PC-3 (cell line): ENCODE measurements around the gene MAP3K3. TPM values are rescaled to one million over a fixed set of nuclear protein-coding genes. Genes with fewer than 3 reads are reported as not detected.

Experiments
- ATAC-seq: fragments of 200-7000 bp; cut with Tn5 transposase; 2 replicates; pipeline ENCODE4 v1.9.1; 2020; ENCODE audit warnings: mild to moderate bottlenecking, moderate library complexity
- BruUV-seq: library from RNA; stranded (reverse); fragments of 400-500 nt; replicated peaks from 2 replicates; lab custom pipeline; 2021; lab: Mats Ljungman, UMichigan
- CTCF ChIA-PET: fragments of 300-600 bp; sonication (Branson Sonifier 250); formaldehyde crosslinking; loops from one replicate; lab custom pipeline; 2022; ENCODE audit warnings: antibody characterized with exemption; lab: Charles Lee
- POLR2A ChIA-PET: fragments of 300-600 bp; sonication (Branson Sonifier 250); formaldehyde crosslinking; loops from one replicate; lab custom pipeline; 2022; ENCODE audit warnings: antibody characterized with exemption; ENCODE audit not compliant: unreplicated experiment; lab: Charles Lee
- DNase-seq: peaks from one replicate; pipeline ENCODE4 v3.0.0-alpha.2; 2015
- H2AFZ ChIP-seq: fragments of 300-600 bp; sonication (generic); 2 replicates; pipeline ENCODE4 v1.6.0; 2016; ENCODE audit warnings: antibody characterized with exemption, low read length
- H3F3A ChIP-seq: fragments of 300-600 bp; sonication (generic); one replicate; pipeline ENCODE4 v1.6.0; 2017; ENCODE audit warnings: antibody characterized with exemption, low read length, control low read depth, mild to moderate bottlenecking; ENCODE audit not compliant: unreplicated experiment
- H3K27ac ChIP-seq: fragments of 300-600 bp; sonication (generic); 2 replicates; pipeline ENCODE4 v1.5.1; 2016; ENCODE audit warnings: mild to moderate bottlenecking, low read length
- H3K27me3 ChIP-seq: fragments of 300-600 bp; sonication (generic); 2 replicates; pipeline ENCODE4 v1.6.1; 2016; ENCODE audit warnings: low read length, mixed read lengths
- H3K36me3 ChIP-seq: fragments of 300-600 bp; sonication (generic); 2 replicates; pipeline ENCODE4 v1.6.1; 2016; ENCODE audit warnings: low read depth, mixed run types, low read length, mixed read lengths
- H3K4me1 ChIP-seq: fragments of 300-600 bp; sonication (generic); 2 replicates; pipeline ENCODE4 v1.5.1; 2016; ENCODE audit warnings: low read length; ENCODE audit not compliant: insufficient read depth
- H3K4me2 ChIP-seq: fragments of 300-600 bp; sonication (generic); 2 replicates; pipeline ENCODE4 v1.6.0; 2016; ENCODE audit warnings: low read length
- H3K4me3 ChIP-seq: fragments of 300-600 bp; sonication (generic); 2 replicates; pipeline ENCODE4 v1.5.1; 2016; ENCODE audit warnings: mild to moderate bottlenecking, low read length, mixed read lengths
- H3K79me2 ChIP-seq: fragments of 300-600 bp; sonication (generic); 2 replicates; pipeline ENCODE4 v1.6.1; 2017; ENCODE audit warnings: low read length, mixed read lengths
- H3K9ac ChIP-seq: fragments of 300-600 bp; sonication (generic); 2 replicates; pipeline ENCODE4 v1.6.0; 2016; ENCODE audit warnings: mild to moderate bottlenecking, low read length
- H3K9me2 ChIP-seq: fragments of 300-600 bp; sonication (generic); replicated peaks from 2 replicates; pipeline ENCODE4 v1.6.1; 2016; ENCODE audit warnings: mixed run types, low read length, mixed read lengths
- H3K9me3 ChIP-seq: fragments of 300-600 bp; sonication (generic); 2 replicates; pipeline ENCODE4 v1.6.1; 2016; ENCODE audit warnings: low read length, mixed read lengths
- H4K20me1 ChIP-seq: fragments of 300-600 bp; sonication (generic); 2 replicates; pipeline ENCODE4 v1.6.1; 2016; ENCODE audit warnings: low read length, mixed read lengths
- CTCF ChIP-seq: fragments of 300-600 bp; sonication (generic); conservative IDR thresholded peaks from 2 replicates; pipeline ENCODE4 v1.5.1; 2017; ENCODE audit warnings: antibody characterized with exemption, low read depth, mild to moderate bottlenecking, low read length
- EZH2 ChIP-seq: fragments of 300-600 bp; sonication (generic); IDR thresholded peaks from one replicate; pipeline ENCODE4 v1.6.1; 2017; ENCODE audit warnings: antibody characterized with exemption, mild to moderate bottlenecking, low read length; ENCODE audit not compliant: unreplicated experiment
- EZH2phosphoT487 ChIP-seq: fragments of 300-600 bp; sonication (generic); IDR thresholded peaks from 2 replicates; pipeline ENCODE4 v1.6.1; 2018; ENCODE audit warnings: mild to moderate bottlenecking, antibody characterized with exemption, low read length, borderline replicate concordance
- intact Hi-C: fragments of 100-400 bp; cut with micrococcal nuclease; formaldehyde crosslinking; loops from 2 replicates; pipeline ENCODE4 v1.9.0; 2023
- total RNA-seq: library from RNA; depleted of rRNA; stranded (reverse); fragments of >200 nt; gene quantifications from 2 replicates; pipeline ENCODE4 v1.2.3, GENCODE V29; 2014

Gene MAP3K3
- total RNA-seq, 1 experiment from 2014 or later: 27.1 TPM

GRCh38 chr17:63735691-63736090 lies 113.5 kb downstream of the MAP3K3 start:
- BruUV-seq: no TSS peak
- no peak for TF ChIP-seq CTCF
- no peak for TF ChIP-seq EZH2phosphoT487
- no peak for TF ChIP-seq EZH2
- intact Hi-C loops: no loop called here

GRCh38 chr17:63740464-63741142 lies 118.4 kb downstream of the MAP3K3 start:
- no peak for ATAC-seq

More at GRCh38 chr17:63735691-63736090, 113.5 kb downstream of the MAP3K3 start:
- Histone ChIP-seq H4K20me1 (no peaks in the 10 kb centered on the region), H3K36me3 (no peaks in the 10 kb centered on the region), H3K79me2 (peaks cover 12% of the 10 kb centered on the region), H3K4me3 (no peak overlapping the region), H3K4me1 (peaks cover 6% of the 10 kb centered on the region; the same call in 1 of the 2 replicates), H3K27me3 (no peaks in the 10 kb centered on the region), H3K9me3 (no peaks in the 10 kb centered on the region), H3K4me2 (no peak overlapping the region), H3K27ac (no peak overlapping the region), H3K9ac (no peak overlapping the region), H3K9me2 (no peaks in the 10 kb centered on the region), H3F3A (peaks cover 4% of the 10 kb centered on the region), H2AFZ (no peak overlapping the region)
- CTCF ChIA-PET: no interaction called here
- no peak for DNase-seq
- POLR2A ChIA-PET: no interaction called here
- ATAC-seq: no peak

More at GRCh38 chr17:63740464-63741142, 118.4 kb downstream of the MAP3K3 start:
- peak overlapping the region; percentile 87 for H3K4me3 ChIP-seq
- peak overlapping the region; percentile 56 for H3K27ac ChIP-seq
- no peaks in the 10 kb centered on the region for H3K9me2 ChIP-seq
- no peak for TF ChIP-seq EZH2phosphoT487
- TF ChIP-seq CTCF: no peak
- no peak for TF ChIP-seq EZH2
- DNase-seq: peak; percentile 51
- BruUV-seq: TSS peak; percentile 52
- ChIA-PET POLR2A (interaction anchor here (0.6 to 0.7 kb wide), 3 partner anchors 33 to 109 kb away, joined by 3 to 5 read pairs (median 3); partner anchors contain the start of gene CCDC47), CTCF (interaction anchor here (0.6 kb wide), 2 partner anchors 101 to 125 kb away, joined by 3 to 5 read pairs; no protein-coding TSS in a partner anchor)
- peak overlapping the region; percentile 99 for H3K4me2 ChIP-seq
- H3F3A ChIP-seq: peaks cover 10% of the 10 kb centered on the region
- H3K4me1 ChIP-seq: peaks cover 15% of the 10 kb centered on the region; the same call in 1 of the 2 replicates
- H3K9ac ChIP-seq: peak overlapping the region; percentile 88
- H3K79me2 ChIP-seq: peaks cover 19% of the 10 kb centered on the region
- no peaks in the 10 kb centered on the region for H3K9me3 ChIP-seq
- H2AFZ ChIP-seq: peak overlapping the region; percentile 86
- peaks cover 1% of the 10 kb centered on the region; the same call in 1 of the 2 replicates for H3K36me3 ChIP-seq
- intact Hi-C loops: loop anchor here (1.0 to 5.0 kb wide), 3 partner anchors 33 to 118 kb away; partner anchors contain the start of genes CCDC47 and MAP3K3
- H4K20me1 ChIP-seq: no peaks in the 10 kb centered on the region
- H3K27me3 ChIP-seq: no peaks in the 10 kb centered on the region
